NCI-H226 (cell line): Measurements from ENCODE around the gene CDC42.
A peak's percentile ranks its signal among the peaks of the same experiment; 100 is the strongest.

Experiments used
- DNase-seq: peaks from one replicate; pipeline ENCODE4 v3.0.0-alpha.2; 2015

Gene CDC42

DNA sequence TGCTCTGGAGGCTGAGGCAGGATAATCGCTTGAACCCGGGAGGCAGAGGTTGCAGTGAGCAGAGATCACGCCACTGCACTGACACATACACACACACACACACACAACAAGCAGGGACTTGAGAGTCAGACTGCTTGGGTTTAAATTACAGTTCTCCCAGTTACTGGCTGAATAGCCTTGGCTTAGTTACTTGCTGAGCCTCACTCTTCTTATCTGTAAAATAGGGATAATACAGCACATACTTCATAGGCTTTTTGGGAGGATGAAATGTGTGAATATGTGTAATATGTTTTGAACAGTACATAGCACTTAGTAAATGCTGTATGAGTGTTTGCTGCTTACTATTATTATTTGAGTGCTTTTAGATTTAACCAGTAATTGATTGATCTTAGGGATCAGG, 23.8 kb downstream of the CDC42 start:
- no peak for DNase-seq

- no peak for DNase-seq
Observed at GRCh38 chr1:22077728-22078127, 25.2 kb downstream of the CDC42 start.

- no peak for DNase-seq
Observed at GRCh38 chr1:22078133-22078532, 25.6 kb downstream of the CDC42 start.

DNA sequence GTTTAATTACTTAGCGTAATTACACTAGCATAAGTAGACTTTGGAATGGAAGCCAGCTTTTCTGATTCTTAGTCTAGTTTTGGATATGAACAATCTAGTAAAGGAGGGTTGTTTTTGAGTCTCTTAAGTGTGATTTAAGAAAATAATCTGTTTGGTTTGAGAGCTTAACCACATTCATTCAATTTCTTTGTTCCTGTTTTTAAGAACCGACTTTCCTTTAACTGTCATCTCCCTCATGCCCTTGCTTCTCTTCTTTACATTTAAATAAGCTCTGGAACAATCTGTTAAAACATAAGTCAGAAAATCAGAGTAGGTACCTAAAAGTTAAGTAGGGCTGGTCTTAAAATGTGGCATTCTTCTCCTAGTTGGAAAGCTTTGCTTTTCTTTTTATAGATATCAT, 27.7 kb downstream of the CDC42 start:
- DNase-seq: no peak

- no peak for DNase-seq
Observed at GRCh38 chr1:22088331-22088730, 35.8 kb downstream of the CDC42 start.

- no peak for DNase-seq
Observed at GRCh38 chr1:22089134-22089571, 36.6 kb downstream of the CDC42 start.

DNA sequence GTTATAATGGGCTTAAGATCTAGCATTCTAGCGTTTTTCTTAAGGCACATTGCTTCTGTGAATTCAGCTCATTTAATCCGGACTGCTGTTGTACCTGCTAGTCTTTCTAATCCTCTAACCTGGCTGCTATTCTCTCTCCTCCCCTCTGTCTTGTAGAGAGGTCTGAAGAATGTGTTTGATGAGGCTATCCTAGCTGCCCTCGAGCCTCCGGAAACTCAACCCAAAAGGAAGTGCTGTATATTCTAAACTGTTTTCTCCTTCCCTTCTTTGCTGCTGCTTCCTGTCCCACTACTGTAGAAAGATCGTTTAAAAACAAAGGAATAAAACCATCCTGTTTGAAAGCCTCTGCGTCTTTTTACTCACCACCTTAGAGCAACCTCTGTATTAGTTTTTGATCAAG, 37.3 kb downstream of the CDC42 start:
- DNase-seq: no peak

DNA sequence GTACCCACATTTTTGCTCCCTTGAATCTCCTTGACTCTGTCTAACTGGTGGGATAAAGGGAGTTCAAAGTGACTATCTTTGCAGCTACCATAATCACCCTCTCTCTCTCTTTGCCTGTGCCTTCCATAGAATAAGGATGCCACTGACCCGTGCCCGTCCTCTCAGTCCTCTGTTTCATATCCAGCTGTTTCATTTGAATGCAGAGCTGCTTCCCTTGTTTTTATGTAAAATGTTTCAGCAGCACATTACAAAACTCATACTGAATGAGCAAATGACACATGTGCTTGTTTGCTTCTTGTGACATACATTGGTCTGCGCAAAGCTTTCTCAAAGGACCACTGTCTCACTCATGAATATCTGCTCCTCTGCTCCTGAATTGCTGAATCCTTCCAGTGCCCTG, 38.4 kb downstream of the CDC42 start:
- no peak for DNase-seq

GRCh38 chr1:22092026-22092768, 39.7 kb downstream of the CDC42 start:
- DNase-seq: peak; percentile 70

- DNase-seq: no peak
Observed at GRCh38 chr1:22093513-22093912, 41.0 kb downstream of the CDC42 start.

DNA sequence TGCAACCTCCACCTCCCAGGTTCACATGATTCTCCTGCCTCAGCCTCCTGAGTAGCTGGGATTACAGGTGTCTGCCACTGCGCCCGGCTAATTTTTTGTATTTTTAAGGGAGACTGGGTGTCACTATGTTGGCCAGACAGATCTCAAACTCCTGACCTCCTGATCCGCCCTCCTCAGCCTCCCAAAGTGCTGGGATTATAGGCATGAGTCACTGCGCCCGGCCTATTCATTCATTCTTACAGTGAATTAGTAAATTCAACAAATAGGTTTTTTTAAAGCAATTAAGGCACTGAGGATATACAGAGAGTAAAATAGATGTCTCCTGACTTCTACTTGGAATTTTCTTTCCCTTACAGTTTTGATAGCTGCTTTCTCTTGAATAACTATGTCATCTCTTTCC, 43.5 kb downstream of the CDC42 start:
- no peak for DNase-seq

DNA sequence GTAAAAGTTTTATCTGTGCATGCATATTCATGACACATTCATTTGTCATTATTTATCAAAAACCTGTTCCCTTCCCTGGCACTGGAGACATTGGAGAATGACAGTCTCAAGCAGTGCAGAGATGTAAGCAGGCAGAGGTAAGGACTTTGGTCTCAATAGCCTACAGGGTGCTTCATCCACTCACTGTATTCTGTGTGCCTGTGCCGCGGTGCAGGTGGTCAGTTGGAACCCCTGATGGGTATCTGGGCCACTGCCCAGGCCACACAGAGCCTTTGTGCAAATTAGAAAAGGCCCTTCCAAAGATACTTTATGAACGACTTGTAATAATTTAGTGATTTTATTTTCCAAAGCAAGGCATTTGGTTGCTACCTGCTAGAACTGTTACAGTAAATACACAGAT, 44.0 kb downstream of the CDC42 start:
- DNase-seq: no peak

DNA sequence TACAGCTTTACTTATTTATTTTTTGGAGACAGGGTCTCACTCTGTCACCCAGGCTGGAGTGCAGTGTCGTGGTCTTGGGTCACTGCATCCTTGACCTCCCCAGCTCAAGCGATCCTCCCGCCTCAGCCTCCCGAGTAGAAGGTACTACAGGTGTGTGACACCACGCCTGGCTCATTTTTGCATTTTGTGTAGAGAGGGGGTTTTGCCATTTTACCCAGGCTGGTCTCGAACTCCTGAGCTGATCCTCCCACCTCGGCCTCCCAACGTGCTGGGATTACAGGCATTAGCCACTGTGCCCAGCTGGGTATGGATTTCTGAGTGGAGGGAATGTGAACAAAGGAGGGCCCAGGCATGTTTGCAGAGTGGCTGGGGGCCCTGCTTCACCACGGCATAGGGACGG, 46.2 kb downstream of the CDC42 start:
- no peak for DNase-seq

GRCh38 chr1:22100168-22100567, 47.7 kb downstream of the CDC42 start:
- DNase-seq: no peak

DNA sequence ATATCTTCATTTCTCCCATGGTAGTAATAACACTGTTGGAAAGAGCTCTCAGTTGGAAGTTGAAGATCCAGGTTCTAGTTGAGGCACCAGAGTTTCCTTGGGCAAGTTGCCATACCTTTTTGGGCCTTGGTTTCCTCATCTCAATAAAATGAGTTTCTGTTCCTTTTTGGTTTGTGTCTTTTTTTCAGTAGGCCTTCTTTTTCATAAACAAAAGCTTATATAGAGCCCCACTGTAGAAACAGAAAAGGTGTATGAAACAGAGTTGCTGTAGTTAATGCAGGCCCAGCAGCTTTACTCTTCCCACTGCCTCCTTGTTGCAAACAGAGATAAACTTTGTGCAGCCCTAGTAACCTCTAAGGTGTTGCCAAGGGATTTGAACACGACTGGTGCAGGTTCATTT, 48.7 kb downstream of the CDC42 start:
- no peak for DNase-seq

GRCh38 chr1:22101995-22102394, 49.5 kb downstream of the CDC42 start:
- DNase-seq: no peak

- no peak for DNase-seq
Observed at GRCh38 chr1:22102746-22103145, 50.2 kb downstream of the CDC42 start.

- DNase-seq: no peak
Observed at GRCh38 chr1:22104094-22104493, 51.6 kb downstream of the CDC42 start.

- DNase-seq: no peak
Observed at GRCh38 chr1:22104865-22105437, 52.4 kb downstream of the CDC42 start.

GRCh38 chr1:22105611-22106207, 53.2 kb downstream of the CDC42 start:
- no peak for DNase-seq

DNA sequence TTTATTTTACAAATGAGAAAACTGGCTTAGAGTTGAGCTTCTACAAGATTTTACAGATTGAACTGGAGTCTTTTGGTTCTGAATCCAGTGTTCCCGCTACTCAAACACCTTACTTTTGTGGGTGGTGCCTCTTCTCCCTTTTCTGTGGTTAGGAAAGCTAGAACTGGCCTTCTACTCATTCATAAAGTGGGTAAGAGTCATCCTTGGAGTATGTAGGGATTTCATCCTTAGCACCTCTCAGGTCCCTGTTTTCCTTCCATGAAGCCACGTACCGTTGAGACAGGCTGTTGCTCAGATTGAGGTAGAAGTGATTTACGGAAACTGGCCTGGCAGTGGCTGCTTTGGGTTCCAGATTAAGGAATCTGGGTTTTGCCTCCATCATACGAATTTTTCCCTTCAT, 54.6 kb downstream of the CDC42 start:
- DNase-seq: peak; percentile 40

DNA sequence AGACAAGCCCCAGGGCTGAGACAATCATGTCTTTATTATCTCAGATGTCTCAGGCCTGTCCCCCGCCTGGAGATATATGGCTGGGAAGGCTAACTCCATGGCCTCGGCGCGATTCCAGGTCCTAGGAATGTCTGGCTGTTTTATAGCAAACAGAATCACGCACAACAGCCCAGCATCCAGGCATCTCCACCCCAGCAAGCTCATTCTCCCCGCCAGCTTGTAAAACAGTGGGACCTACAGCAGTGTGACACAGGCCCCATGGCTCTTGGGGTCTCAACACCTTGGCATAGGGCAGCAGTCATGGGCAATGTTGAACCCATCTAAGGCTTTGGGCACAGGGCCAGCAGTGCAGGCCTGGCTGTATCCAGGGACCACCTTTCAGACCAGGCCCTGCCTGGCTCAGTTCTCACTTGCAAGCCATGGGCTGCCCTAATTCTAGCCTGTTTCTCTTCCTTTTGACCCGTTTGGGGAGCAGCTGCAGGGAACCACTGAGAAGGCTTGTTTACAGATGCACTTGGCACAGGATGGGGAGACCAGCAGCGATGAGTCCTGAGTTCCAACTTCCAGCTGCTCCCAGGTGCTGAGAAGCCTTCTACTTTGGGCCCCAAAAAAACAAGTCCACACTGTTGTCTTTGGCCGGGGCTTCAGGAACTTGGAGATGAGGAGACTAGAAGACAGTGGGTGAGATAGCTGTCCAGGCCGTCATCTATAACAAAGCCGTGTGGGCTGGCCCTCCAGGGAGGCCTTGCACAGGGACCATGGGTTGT, 56.0 kb downstream of the CDC42 start:
- no peak for DNase-seq

DNA sequence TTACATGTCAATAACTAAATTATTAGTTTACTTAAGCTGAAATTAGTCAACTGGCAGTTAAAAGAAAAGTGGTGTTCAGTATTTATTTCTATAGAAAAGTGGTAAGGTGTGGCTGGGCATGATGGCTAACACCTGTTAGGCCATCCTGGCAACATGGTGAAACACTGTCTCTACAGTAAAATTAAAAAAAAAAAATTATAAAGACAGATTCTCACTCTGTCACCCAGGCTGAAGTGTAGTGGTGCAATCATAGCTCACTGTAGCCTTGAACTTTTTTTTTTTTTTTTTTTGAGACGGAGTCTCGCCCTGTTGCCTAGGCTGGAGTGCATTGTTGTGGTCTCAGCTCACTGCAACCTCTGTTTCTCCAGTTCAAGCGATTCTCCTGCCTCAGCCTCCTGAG, 57.5 kb downstream of the CDC42 start:
- DNase-seq: no peak

DNA sequence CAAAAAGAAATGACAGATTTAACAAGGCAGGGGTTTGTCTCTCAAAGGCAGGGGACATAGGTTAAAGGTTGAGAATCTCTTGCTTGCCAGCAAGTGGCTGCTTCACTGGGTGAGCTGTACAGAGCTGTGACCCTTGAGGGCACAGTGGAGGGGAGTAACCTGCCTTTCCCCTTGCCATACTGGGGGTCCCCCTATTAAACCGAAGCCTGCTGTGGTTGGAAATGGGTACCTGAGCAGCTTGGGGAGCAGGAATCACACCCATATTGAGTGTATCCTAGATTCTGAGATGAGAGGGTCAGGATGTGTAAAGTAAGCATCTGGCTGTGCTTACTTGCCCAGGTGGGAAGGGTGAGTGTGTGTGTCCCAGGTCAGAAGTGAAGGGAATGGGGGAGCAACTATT, 58.6 kb downstream of the CDC42 start:
- DNase-seq: no peak
